HG03159 (cell line): ENCODE results near the gene ZNF10.
A peak's percentile ranks its signal among the peaks of the same experiment; 100 is the strongest.

Source experiments
- ATAC-seq: cut with Tn5 transposase; IDR thresholded peaks from one replicate; pipeline ENCODE4 v1.9.1; 2021; ENCODE audit warnings: mild to moderate bottlenecking, moderate library complexity; ENCODE audit not compliant: unreplicated experiment

The ZNF10 gene

DNA sequence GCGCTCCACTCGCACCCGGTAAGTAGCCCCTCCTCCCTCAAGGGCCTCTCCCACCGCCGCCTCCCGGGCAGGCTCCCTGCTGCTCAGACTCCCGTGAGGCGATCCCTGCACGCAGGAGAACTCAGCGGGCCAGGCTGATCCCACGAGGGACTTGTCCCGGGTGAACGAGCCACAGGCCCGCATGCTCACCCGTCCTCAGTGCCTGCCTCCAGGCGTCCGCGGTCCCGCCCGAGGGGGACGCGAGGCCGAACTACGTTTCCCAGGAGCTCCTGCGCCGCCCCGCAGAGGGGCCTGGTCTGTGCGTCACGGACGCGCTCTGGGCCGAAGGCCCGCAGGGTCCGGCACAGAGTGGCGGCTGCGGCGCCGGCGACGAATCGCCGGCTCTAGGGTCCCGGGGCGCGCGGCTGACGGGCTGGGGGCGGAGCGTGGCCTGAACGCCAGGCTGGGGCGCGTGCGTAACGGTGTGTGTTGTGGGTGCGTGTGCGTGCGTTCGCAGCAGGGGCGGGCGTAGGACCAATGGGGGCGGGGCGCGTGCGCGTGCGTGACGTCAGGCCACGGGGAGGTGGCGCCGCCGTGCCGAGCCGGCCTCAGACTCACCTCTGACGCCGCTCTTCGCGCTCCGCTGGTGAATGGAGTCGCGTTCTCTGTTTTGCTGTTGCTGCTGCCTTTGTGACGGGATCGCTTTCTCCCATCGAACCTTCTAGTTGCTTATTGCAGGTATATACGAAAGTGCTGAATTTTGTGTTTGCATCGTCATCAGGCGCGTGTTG lies at the start of gene ZNF10, which contains the start of gene ZNF891:
Gene ZNF10 (plus strand): TSS at position 590 of the 770 bp plus-strand sequence. CDS start 13,866 bp downstream, outside the sequence.
Gene ZNF891 (minus strand): TSS at position 237 of the 770 bp plus-strand sequence. CDS start 8,356 bp downstream, outside the sequence.
- ATAC-seq, result peak; percentile 91

GRCh38 chr12:133081159-133081780 lies 49.2 kb upstream of the ZNF10 start:
- ATAC-seq, result no peak

DNA sequence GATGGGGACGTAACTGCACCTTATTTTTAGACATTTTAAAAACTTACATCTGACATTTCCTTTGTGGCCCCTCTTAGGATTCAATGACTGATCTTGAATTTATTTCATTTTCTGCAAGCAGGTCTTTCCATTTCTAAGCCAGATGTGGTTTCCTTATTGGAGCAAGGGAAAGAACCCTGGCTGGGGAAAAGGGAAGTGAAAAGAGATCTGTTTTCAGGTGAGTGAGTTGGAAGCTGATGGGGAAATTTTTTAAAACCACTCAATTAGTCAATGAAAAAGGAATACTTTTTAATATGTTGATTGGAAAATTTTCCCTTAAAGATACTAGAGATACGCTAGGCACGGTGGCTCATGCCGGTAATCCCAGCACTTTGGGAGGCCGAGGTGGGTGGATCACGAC lies 47.1 kb upstream of the ZNF10 start:
- ATAC-seq, result no peak

GRCh38 chr12:133105620-133106019 lies 24.8 kb upstream of the ZNF10 start:
- ATAC-seq, result no peak

DNA sequence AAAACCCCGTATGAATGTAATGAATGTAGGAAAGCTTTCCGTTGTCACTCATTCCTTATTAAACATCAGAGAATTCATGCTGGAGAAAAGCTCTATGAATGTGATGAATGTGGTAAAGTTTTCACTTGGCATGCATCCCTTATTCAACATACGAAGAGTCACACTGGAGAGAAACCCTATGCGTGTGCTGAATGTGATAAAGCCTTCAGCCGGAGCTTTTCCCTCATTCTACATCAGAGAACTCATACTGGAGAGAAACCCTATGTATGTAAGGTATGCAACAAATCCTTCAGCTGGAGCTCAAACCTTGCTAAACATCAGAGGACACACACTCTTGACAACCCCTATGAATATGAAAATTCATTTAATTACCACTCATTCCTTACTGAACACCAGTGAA lies 24.2 kb upstream of the ZNF10 start:
- ATAC-seq, result no peak

DNA sequence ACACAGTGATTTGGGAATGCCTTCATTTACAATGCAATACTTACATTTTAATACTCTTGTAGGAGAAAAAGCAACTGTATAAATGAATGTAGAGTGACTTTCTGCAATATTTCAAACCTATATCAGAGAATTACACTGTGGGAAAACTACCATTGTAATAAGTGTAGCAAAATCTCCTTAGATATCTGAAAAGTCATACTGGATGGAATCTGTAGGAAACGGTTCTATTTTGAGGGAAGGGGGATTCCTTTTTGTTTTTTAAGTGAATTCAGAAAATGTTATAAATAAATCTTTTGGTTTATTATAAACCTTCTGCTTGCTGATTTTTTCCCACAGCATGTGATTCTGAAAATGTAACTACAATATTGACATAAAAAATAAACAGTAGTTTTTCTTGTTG lies 23.3 kb upstream of the ZNF10 start:
- ATAC-seq, result no peak

- no peak for ATAC-seq
These were observed 22.3 kb upstream of the ZNF10 start for GRCh38 chr12:133108150-133108549.

DNA sequence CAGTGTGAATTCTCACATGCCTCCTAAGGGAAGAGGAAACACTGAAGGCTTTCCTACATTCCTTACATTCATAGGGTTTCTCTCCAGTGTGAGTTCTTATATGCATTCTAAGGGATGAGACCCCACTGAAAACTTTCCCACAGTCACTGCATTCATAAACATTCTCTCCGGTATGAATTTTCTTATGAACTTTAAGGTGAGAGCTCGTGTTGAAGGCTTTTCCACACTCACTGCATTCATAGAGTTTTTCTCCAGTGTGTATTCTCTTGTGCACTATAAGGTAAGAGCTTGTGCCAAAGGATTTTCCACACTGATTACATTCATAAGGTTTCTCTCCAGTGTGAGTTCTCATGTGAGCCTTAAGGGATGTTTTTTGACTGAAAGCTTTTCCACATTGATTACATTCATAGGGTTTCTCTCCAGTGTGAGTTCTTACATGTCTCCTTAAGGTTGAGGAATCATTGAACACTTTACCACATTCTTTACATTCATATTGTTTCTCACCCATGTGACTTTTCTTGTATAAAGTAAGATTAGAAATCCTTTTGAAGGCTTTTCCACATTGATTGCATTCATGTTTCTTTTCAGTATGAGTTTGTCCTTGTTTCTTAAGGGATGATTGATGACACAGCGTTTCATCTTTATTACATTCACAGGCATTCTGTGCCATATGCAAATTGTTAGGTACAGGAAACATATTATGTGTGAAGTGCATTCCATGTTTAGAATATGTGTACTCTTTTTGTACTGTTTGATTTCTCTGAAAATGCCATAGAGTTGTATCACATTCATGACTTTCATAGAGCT lies 9.8 kb upstream of the ZNF10 start:
- no peak for ATAC-seq

- no peak for ATAC-seq
These were observed 5.8 kb upstream of the ZNF10 start for GRCh38 chr12:133124674-133125073.

- ATAC-seq, result no peak
These were observed 924 bp upstream of the ZNF10 start for GRCh38 chr12:133129368-133130037.

- peak; percentile 6 for ATAC-seq
These were observed 341 bp downstream of the ZNF10 start for GRCh38 chr12:133130808-133131128.

- no peak for ATAC-seq
These were observed 5.3 kb downstream of the ZNF10 start for GRCh38 chr12:133135747-133136146.

DNA sequence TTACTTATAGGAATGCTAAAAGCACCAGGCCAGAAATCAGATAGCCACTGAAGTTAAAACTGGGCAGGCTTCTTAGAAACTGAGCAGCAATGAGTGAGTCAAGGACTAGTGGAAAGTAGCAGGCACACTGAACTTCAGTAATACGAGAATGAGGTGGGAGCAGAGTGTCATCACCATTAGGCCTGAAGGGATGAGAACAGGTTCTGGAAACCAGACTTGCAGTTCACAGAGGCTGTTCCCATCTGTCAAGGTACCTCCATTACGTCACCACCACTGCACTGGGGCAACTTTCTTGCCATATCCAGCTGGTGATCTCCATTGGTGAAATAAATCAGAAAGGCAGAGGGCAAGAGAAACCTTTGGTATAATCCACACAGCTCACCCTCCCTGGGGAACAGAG lies 15.6 kb downstream of the ZNF10 start:
- ATAC-seq, result no peak

GRCh38 chr12:133156125-133156690 lies 25.8 kb downstream of the ZNF10 start:
- ATAC-seq, result no peak

- no peak for ATAC-seq
These were observed 35.3 kb downstream of the ZNF10 start for GRCh38 chr12:133165776-133166175.

- ATAC-seq, result no peak
These were observed 42.1 kb downstream of the ZNF10 start for GRCh38 chr12:133172491-133172890.

- ATAC-seq, result no peak
These were observed 44.5 kb downstream of the ZNF10 start for GRCh38 chr12:133174901-133175300.

- ATAC-seq, result no peak
These were observed 50.2 kb downstream of the ZNF10 start for GRCh38 chr12:133180669-133181068.

DNA sequence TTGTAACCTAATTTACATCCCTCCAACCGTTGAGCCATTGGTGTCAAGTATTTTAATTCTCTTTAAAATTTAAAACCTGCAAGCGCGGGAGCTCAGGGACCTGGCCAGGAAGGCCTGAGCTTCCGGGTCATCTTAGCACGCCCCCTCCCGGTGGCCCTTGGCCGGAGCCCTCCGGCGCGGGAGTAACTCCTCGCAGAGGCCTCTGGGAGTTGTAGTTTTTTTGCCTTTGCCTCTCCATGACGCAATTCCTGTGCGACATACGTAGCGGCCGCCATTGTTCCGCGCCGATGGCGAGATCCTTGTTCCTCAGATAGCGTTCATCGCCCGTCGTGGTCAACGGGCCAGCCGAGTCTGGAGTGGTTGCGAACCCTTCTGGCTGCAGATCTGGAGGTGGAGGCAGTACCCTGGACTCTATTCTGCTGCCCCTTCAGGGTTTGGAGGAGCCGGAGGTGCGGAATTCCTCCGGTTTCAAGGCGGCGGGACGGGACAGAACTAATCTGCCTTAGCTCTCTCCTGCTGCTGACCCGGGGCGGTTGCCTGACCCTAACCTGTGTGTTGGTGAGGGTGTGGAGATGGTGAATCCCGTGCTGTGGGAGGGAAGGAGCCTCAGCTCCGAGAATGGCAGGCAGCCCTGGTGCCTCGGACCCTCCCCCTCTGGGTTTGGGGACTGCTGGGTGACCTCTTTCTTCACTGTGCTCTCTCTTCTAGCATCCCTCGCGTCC lies 51.0 kb downstream of the ZNF10 start, which contains the start of gene ZNF268:
Gene ZNF268 (plus strand): TSS at position 258 of the 722 bp plus-strand sequence. CDS start 503 bp downstream, outside the sequence.
- ATAC-seq, result peak; percentile 89

DNA sequence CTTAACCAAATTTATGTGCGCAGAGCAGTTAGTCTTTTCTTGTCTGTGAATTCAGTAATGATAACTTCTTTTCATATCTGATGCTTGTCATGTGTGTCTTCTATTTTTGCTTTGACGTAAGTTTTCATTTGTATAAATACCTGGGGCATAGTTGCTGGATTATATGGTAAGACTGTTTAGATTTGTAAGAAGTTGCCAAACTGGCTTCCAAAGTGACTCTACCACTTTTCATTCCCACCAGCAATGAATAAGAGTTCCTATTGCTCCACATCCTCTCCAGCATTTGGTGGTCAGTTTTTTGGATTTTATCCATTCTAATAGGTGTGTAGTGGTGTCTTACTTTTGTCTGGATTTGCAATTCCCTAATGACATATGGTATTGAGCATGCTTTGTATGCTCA lies 59.7 kb downstream of the ZNF10 start:
- ATAC-seq, result no peak
